Neuron (in vitro differentiated cells): ENCODE data around the gene PCSK2.

Source experiments
- H2AFZ ChIP-seq: one replicate; pipeline ENCODE4 v1.6.1; 2013; ENCODE audit warnings: low read depth, mild to moderate bottlenecking, inconsistent platforms, low read length, moderate library complexity
- H3K27me3 ChIP-seq: one replicate; pipeline ENCODE4 v1.6.1; 2013; ENCODE audit warnings: low read length; ENCODE audit not compliant: insufficient read depth
- H3K36me3 ChIP-seq: one replicate; pipeline ENCODE4 v1.6.1; 2013; ENCODE audit warnings: low read length; ENCODE audit not compliant: insufficient read depth
- H3K4me1 ChIP-seq: one replicate; pipeline ENCODE4 v1.6.1; 2013; ENCODE audit warnings: low read length; ENCODE audit not compliant: insufficient read depth
- H3K4me3 ChIP-seq: 2 replicates; pipeline ENCODE4 v1.5.1; 2013; ENCODE audit warnings: mild to moderate bottlenecking, low read length, moderate library complexity
- H3K9me3 ChIP-seq: one replicate; pipeline ENCODE4 v1.6.1; 2013; ENCODE audit warnings: low read length

Gene PCSK2

GRCh38 chr20:17525650-17526049 lies 298.8 kb downstream of the PCSK2 start:
- Histone ChIP-seq H3K27me3 (peaks cover 72% of the 10 kb centered on the region), H3K4me3 (no peak overlapping the region), H3K36me3 (no peaks in the 10 kb centered on the region), H3K9me3 (peaks cover 4% of the 10 kb centered on the region), H2AFZ (no peak overlapping the region), H3K4me1 (peaks cover 1% of the 10 kb centered on the region)

GRCh38 chr20:17529586-17529985 lies 302.7 kb downstream of the PCSK2 start:
- no peak overlapping the region for H2AFZ ChIP-seq
- H3K4me1 ChIP-seq = peaks cover 9% of the 10 kb centered on the region
- peaks cover 2% of the 10 kb centered on the region for H3K9me3 ChIP-seq
- H3K4me3 ChIP-seq = no peak overlapping the region
- peaks cover 41% of the 10 kb centered on the region for H3K27me3 ChIP-seq
- no peaks in the 10 kb centered on the region for H3K36me3 ChIP-seq

GRCh38 chr20:17530153-17530552 lies 303.3 kb downstream of the PCSK2 start:
- H3K4me1 ChIP-seq = peaks cover 9% of the 10 kb centered on the region
- peaks cover 2% of the 10 kb centered on the region for H3K9me3 ChIP-seq
- no peak overlapping the region for H2AFZ ChIP-seq
- H3K36me3 ChIP-seq = no peaks in the 10 kb centered on the region
- no peak overlapping the region for H3K4me3 ChIP-seq
- H3K27me3 ChIP-seq = peaks cover 35% of the 10 kb centered on the region

- H3K27me3 ChIP-seq = peaks cover 35% of the 10 kb centered on the region
- H3K36me3 ChIP-seq = no peaks in the 10 kb centered on the region
- no peaks in the 10 kb centered on the region for H3K9me3 ChIP-seq
- H3K4me3 ChIP-seq = peak within 1 kb of the TSS; percentile 34
- H3K4me1 ChIP-seq = peaks cover 9% of the 10 kb centered on the region
- peak within 1 kb of the TSS; percentile 13 for H2AFZ ChIP-seq
These were observed 304.1 kb downstream of the PCSK2 start, which contains the start of gene BFSP1 for GRCh38 chr20:17530716-17531664. Gene BFSP1 (minus strand): TSS chr20:17531379. CDS start chr20:17531329, 50 bp downstream.

GRCh38 chr20:17531665-17532025 lies 304.8 kb downstream of the PCSK2 start:
- H3K9me3 ChIP-seq = no peaks in the 10 kb centered on the region
- peaks cover 31% of the 10 kb centered on the region for H3K27me3 ChIP-seq

GRCh38 chr20:17533396-17533795 lies 306.6 kb downstream of the PCSK2 start:
- H3K36me3 ChIP-seq = no peaks in the 10 kb centered on the region
- no peaks in the 10 kb centered on the region for H3K9me3 ChIP-seq
- peaks cover 22% of the 10 kb centered on the region for H3K27me3 ChIP-seq
- no peak overlapping the region for H2AFZ ChIP-seq
- peaks cover 9% of the 10 kb centered on the region for H3K4me1 ChIP-seq
- no peak overlapping the region for H3K4me3 ChIP-seq

More at GRCh38 chr20:17531665-17532025, 304.8 kb downstream of the PCSK2 start:
- Histone ChIP-seq H3K4me1 (peaks cover 9% of the 10 kb centered on the region), H3K36me3 (no peaks in the 10 kb centered on the region), H3K4me3 (peak overlapping the region; percentile 34), H2AFZ (peak overlapping the region; percentile 13)

GRCh38 chr20:17534077-17534476 lies 307.2 kb downstream of the PCSK2 start:
- no peaks in the 10 kb centered on the region for H3K36me3 ChIP-seq
- H2AFZ ChIP-seq = no peak overlapping the region
- H3K4me1 ChIP-seq = peaks cover 9% of the 10 kb centered on the region
- H3K27me3 ChIP-seq = peaks cover 20% of the 10 kb centered on the region
- H3K4me3 ChIP-seq = no peak overlapping the region
- H3K9me3 ChIP-seq = no peaks in the 10 kb centered on the region
